Lung (tissue), 12 donors: ENCODE data around the gene BCOR. TPM values are rescaled to one million over a fixed set of nuclear protein-coding genes. Genes with fewer than 3 reads are reported as not detected.

Experiments
- ATAC-seq: fragments of 200-7000 bp; cut with Tn5 transposase; one replicate; pipeline ENCODE4 v1.9.1; 2020; ENCODE audit warnings: moderate number of reproducible peaks; ENCODE audit not compliant: insufficient read depth, low FRiP score
- DNase-seq, 3 donors: peaks; one replicate each; pipeline ENCODE4 v3.0.0-alpha.2; 2013 to 2017
- H3K27ac ChIP-seq, 2 donors: one replicate each; pipeline ENCODE4 v1.5.1; 2013; ENCODE audit warnings: mild to moderate bottlenecking in 2 of 2, moderate library complexity in 2 of 2, control low read depth in 1 of 2, inconsistent platforms in 1 of 2, low read depth in 1 of 2, low read length in 1 of 2
- H3K27me3 ChIP-seq, 3 donors: one replicate each; pipeline ENCODE4 v1.5.1; 2013; ENCODE audit warnings: low read length in 2 of 3; ENCODE audit not compliant: control insufficient read depth in 3 of 3, insufficient read depth in 3 of 3
- H3K36me3 ChIP-seq, 4 donors: one replicate each; pipeline ENCODE4 v1.5.1; 2013; ENCODE audit warnings: low read length in 4 of 4, mild to moderate bottlenecking in 1 of 4, moderate library complexity in 1 of 4; ENCODE audit not compliant: control insufficient read depth in 4 of 4, insufficient read depth in 4 of 4
- H3K4me1 ChIP-seq, 5 donors: one replicate each; pipeline ENCODE4 v1.5.1; 2013; ENCODE audit warnings: low read length in 5 of 5, mild to moderate bottlenecking in 2 of 5, moderate library complexity in 1 of 5; ENCODE audit not compliant: control insufficient read depth in 5 of 5, insufficient read depth in 5 of 5
- H3K4me3 ChIP-seq: one replicate; pipeline ENCODE4 v1.5.1; 2013; ENCODE audit warnings: mild to moderate bottlenecking, control low read depth, moderate library complexity
- H3K9ac ChIP-seq, 2 donors: one replicate each; pipeline ENCODE4 v1.5.1; 2013; ENCODE audit warnings: low read length in 2 of 2, control low read depth in 1 of 2; ENCODE audit not compliant: insufficient read depth in 1 of 2
- H3K9me3 ChIP-seq, 4 donors: one replicate each; pipeline ENCODE4 v1.5.1; 2013; ENCODE audit warnings: low read length in 3 of 4, mild to moderate bottlenecking in 1 of 4, moderate library complexity in 1 of 4; ENCODE audit not compliant: control insufficient read depth in 4 of 4, insufficient read depth in 3 of 4
- CTCF ChIP-seq: IDR thresholded peaks from 2 replicates; pipeline ENCODE4 v1.5.1; 2012; ENCODE audit warnings: mild to moderate bottlenecking; ENCODE audit errors: control extremely low read depth, extremely low read depth
- WGBS, 2 donors: extraction: QIAGEN DNeasy Blood & Tissue Kit; methylation state at CpG; one replicate each; pipeline ENCODE4 v1.1.7; 2013; 5-methylcytosine and 5-hydroxymethylcytosine counted together
- polyA plus RNA-seq, 2 donors: library from polyadenylated mRNA; stranded (reverse); fragments of 200-250 nt; gene quantifications; one replicate each; pipeline ENCODE4 v1.2.1, GENCODE V29; 2013
- total RNA-seq, 2 donors: library from RNA; depleted of rRNA in 1 of 2; stranded (reverse); fragments of >200 nt in 1 of 2; gene quantifications; one replicate each; pipeline ENCODE4 v1.2.1, GENCODE V29; 2014 to 2021
- donor health status: control.
- donor health status: control.
- donor health status: Bipolar disorder and iron deficiency.
- donor health status: healthy.
- donor health status: DM: yes; HTN: yes; CAD: no.

BCOR gene
- total and polyA plus RNA-seq, 4 donors = 10.8 to 67.2 (median 15.9) TPM

GRCh38 chrX:40095583-40096394 lies 2.0 kb downstream of the BCOR start:
- peak overlapping the region; percentile 85 to 94 for H3K27ac ChIP-seq
- H3K4me3 ChIP-seq = peak overlapping the region; percentile 58
- no peaks in the 10 kb centered on the region for H3K36me3 ChIP-seq
- TF ChIP-seq CTCF = no peak
- peaks cover 0 to 41% (median 5%) of the 10 kb centered on the region in 5 donors for H3K4me1 ChIP-seq
- 0 to 10% methylated on average over 39 to 80 of the region's 80 CpGs for WGBS, 2 donors
- no peak for ATAC-seq
- H3K9ac ChIP-seq = peak overlapping the region in 1 of 2 donors; percentile 56
- H3K27me3 ChIP-seq = peaks cover 0 to 37% (median 24%) of the 10 kb centered on the region in 3 donors
- DNase-seq = peak in 2 of 3 donors; percentile 57 to 61
- H3K9me3 ChIP-seq = peaks cover 0 to 8% (median 0%) of the 10 kb centered on the region in 4 donors

GRCh38 chrX:40094900-40095582 lies 2.7 kb downstream of the BCOR start:
- 1 to 7% methylated on average over 33 of the region's 33 CpGs for WGBS, 2 donors
- Histone ChIP-seq H3K27me3 (peaks cover 0 to 38% (median 26%) of the 10 kb centered on the region in 3 donors), H3K27ac (peak overlapping the region; percentile 28 to 94), H3K4me3 (peak overlapping the region; percentile 28), H3K36me3 (no peaks in the 10 kb centered on the region), H3K9ac (peak overlapping the region in 1 of 2 donors; percentile 56), H3K9me3 (peaks cover 0 to 8% (median 0%) of the 10 kb centered on the region in 4 donors), H3K4me1 (peaks cover 0 to 40% (median 5%) of the 10 kb centered on the region in 5 donors)
- no peak for ATAC-seq
- DNase-seq = peak in 2 of 3 donors; percentile 24 to 37
- TF ChIP-seq CTCF = no peak

DNA sequence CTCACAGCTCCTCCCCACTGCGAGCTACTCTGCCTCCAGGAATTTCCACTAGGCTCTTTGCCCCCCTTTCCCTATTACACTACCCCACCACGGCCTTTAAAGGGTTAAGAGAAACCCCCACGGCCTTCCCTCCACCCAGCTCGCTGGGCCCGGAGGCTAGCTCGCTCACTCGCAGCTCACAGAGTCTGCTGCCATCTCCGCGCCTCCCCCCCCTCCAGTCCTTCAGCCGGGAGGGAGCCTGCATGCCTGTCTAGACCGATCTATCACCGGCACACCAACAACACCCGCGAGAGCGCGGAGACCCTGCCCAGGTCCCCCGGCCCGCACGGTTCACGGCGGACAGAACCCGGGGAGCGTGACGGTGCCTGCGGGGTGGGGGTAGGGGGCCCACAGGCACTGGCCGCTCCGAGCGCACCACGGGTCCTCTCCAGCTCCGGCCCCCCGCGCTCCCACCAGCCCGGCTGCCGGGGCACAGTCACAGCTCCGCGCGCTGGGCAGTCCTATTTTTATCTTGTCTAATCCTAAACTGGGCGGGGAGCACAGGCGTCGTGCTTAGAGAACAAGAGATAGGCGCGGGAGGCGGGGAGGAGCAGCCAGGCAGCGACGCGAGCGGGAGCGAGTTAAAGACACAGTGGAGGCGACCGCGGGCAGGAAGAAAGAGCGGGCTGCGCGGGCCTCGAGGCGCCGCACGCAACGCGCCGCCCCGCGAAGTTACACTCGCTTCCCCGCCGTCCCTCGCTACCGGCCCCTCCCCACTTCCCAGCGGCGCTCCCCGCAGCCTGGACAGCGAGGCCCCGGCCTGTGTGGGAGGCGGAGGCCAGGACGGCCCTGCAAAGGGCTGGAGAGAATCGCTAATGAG lies 3.5 kb downstream of the BCOR start:
- Histone ChIP-seq H3K9me3 (peaks cover 0 to 9% (median 0%) of the 10 kb centered on the region in 4 donors), H3K4me1 (peaks cover 0 to 39% (median 7%) of the 10 kb centered on the region in 5 donors), H3K27me3 (peaks cover 0 to 41% (median 26%) of the 10 kb centered on the region in 3 donors), H3K9ac (no peak overlapping the region), H3K27ac (peak overlapping the region; percentile 35 to 81), H3K36me3 (no peaks in the 10 kb centered on the region), H3K4me3 (peak overlapping the region; percentile 28)
- DNase-seq (peak; percentile 66 to 76 (median 71)), ATAC-seq (no peak)
- TF ChIP-seq CTCF = no peak
- 3 to 10% methylated on average over 36 to 76 of the region's 76 CpGs for WGBS, 2 donors
